Measurements from ENCODE around the gene ARL4A. TPM values are rescaled to one million over a fixed set of nuclear protein-coding genes. Genes with fewer than 3 reads are reported as not detected.

The ARL4A gene
- total and polyA plus RNA-seq, 9 of the 15 experiments (the other 6 are each of a cell fraction or from before 2014, with no cell fraction given): 118 to 688 (median 172) TPM

GRCh38 chr7:12686891-12687717 is at the start of gene ARL4A (continued):
- TF ChIP-seq YBX1 (IDR thresholded peaks at IDR 0.05) (no peak), HOMEZ (CRISPR knock-in tag; IDR thresholded peaks at IDR 0.05) (no peak), HNRNPL (IDR thresholded peaks at IDR 0.05; ENCODE audit: low read depth, low read length) (peak; percentile 85), PML (IDR thresholded peaks at IDR 0.05; ENCODE audit: low read length) (peak; percentile 94), MNT (conservative IDR thresholded peaks at IDR 0.05) (peak; percentile 61 to 72; a peak in 3 of 4 replicates), KLF13 (tag; IDR thresholded peaks at IDR 0.05; ENCODE audit: borderline replicate concordance, low read depth) (peak; percentile 83), HINFP (tag; conservative IDR thresholded peaks at IDR 0.05; ENCODE audit: low read depth) (no peak), ZZZ3 (IDR thresholded peaks at IDR 0.05) (no peak), ETV5 (CRISPR knock-in tag; IDR thresholded peaks at IDR 0.05; ENCODE audit: low read depth) (0 out of 2 replicates have a peak, but pooled peaks have one; percentile 40), KAT2B (IDR thresholded peaks at IDR 0.05; ENCODE audit: low read depth, low read length) (no peak), NR2F6 (CRISPR knock-in tag; IDR thresholded peaks at IDR 0.05) (no peak), JUND (IDR thresholded peaks at IDR 0.05; ENCODE audit: borderline replicate concordance, low read depth, low read length) (peak; percentile 46; the same call in 1 of the 2 replicates), JUND (tag; IDR thresholded peaks at IDR 0.05; ENCODE audit: borderline replicate concordance, low read depth, low read length) (peak; percentile 6; the same call in 1 of the 3 replicates), CAMTA2 (CRISPR knock-in tag; conservative IDR thresholded peaks at IDR 0.05) (no peak), MECOM (CRISPR knock-in tag; IDR thresholded peaks at IDR 0.05) (peak; percentile 40; the same call in 1 of the 2 replicates), FOXJ3 (CRISPR knock-in tag; IDR thresholded peaks at IDR 0.05) (no peak), THAP12 (CRISPR knock-in tag; IDR thresholded peaks at IDR 0.05) (0 out of 2 replicates have a peak, but pooled peaks have one; percentile 6), TEAD4 (IDR thresholded peaks at IDR 0.05; ENCODE audit: low read length) (no peak), TEAD4 (CRISPR knock-in tag; IDR thresholded peaks at IDR 0.05; ENCODE audit: borderline replicate concordance) (no peak), HDAC3 (IDR thresholded peaks at IDR 0.05; ENCODE audit: borderline replicate concordance, partially characterized antibody) (no peak), PHF21A (IDR thresholded peaks at IDR 0.05; ENCODE audit: borderline replicate concordance, low read depth) (no peak)
